C1 segment of cervical spinal cord (tissue), 14 donors: ENCODE measurements around the gene CAP2.
"Not testable (repeated sequence)": the region's sequence is repeated elsewhere in the genome, so short reads cannot be mapped to it uniquely, and the experiment has no call there.

Experiments
- DNase-seq, 14 donors: peaks; one replicate each; lab custom pipeline; 2025; lab: John Stamatoyannopoulos, UW

CAP2 gene

GRCh38 chr6:17439243-17439993 lies 46.0 kb downstream of the CAP2 start:
- no peak for DNase-seq

- DNase-seq: not testable (repeated sequence)
These were observed 47.4 kb downstream of the CAP2 start for GRCh38 chr6:17440811-17441210.

GRCh38 chr6:17442196-17442595 lies 48.8 kb downstream of the CAP2 start:
- no peak for DNase-seq

- no peak for DNase-seq
These were observed 53.3 kb downstream of the CAP2 start for GRCh38 chr6:17446713-17447112.

- no peak for DNase-seq
These were observed 54.8 kb downstream of the CAP2 start for GRCh38 chr6:17448165-17448564.

GRCh38 chr6:17450397-17450796 lies 57.0 kb downstream of the CAP2 start:
- no peak for DNase-seq

GRCh38 chr6:17450832-17451231 lies 57.4 kb downstream of the CAP2 start:
- DNase-seq: no peak

GRCh38 chr6:17452096-17452495 lies 58.7 kb downstream of the CAP2 start:
- DNase-seq: no peak

GRCh38 chr6:17454316-17455005 lies 61.1 kb downstream of the CAP2 start:
- no peak for DNase-seq

GRCh38 chr6:17455919-17456318 lies 62.5 kb downstream of the CAP2 start:
- DNase-seq: no peak

GRCh38 chr6:17456711-17457110 lies 63.3 kb downstream of the CAP2 start:
- no peak for DNase-seq

- no peak for DNase-seq
These were observed 64.0 kb downstream of the CAP2 start for GRCh38 chr6:17457405-17457804.

- DNase-seq: no peak
These were observed 64.6 kb downstream of the CAP2 start for GRCh38 chr6:17457956-17458355.

- no peak for DNase-seq
These were observed 65.6 kb downstream of the CAP2 start for GRCh38 chr6:17458966-17459365.

GRCh38 chr6:17460862-17461261 lies 67.5 kb downstream of the CAP2 start:
- DNase-seq: no peak

GRCh38 chr6:17466147-17466546 lies 72.8 kb downstream of the CAP2 start:
- DNase-seq: no peak

- DNase-seq: no peak
These were observed 73.3 kb downstream of the CAP2 start for GRCh38 chr6:17466707-17467106.

GRCh38 chr6:17469006-17469832 lies 75.8 kb downstream of the CAP2 start:
- DNase-seq: no peak

- no peak for DNase-seq
These were observed 77.0 kb downstream of the CAP2 start for GRCh38 chr6:17470202-17470937.

GRCh38 chr6:17470938-17471327 lies 77.5 kb downstream of the CAP2 start:
- no peak for DNase-seq

GRCh38 chr6:17472653-17473183 lies 79.3 kb downstream of the CAP2 start:
- no peak for DNase-seq
